ENCODE results near the gene RRAGB. TPM values are rescaled to one million over a fixed set of nuclear protein-coding genes. Genes with fewer than 3 reads are reported as not detected.
"Not testable (repeated sequence)": the region's sequence is repeated elsewhere in the genome, so short reads cannot be mapped to it uniquely, and the experiment has no call there.

Gene RRAGB
- total RNA-seq, 1 experiment from 2014 or later = 20.2 TPM

- in situ Hi-C loops (cut with HindIII; ENCODE audit: low pct_unique_long_range_greater_than_20kb, low sequenced_read_pairs) = no loop called here
- DNase-seq (ENCODE audit: low read depth) = no peak
Measured at GRCh38 chrX:55750256-55750655, 32.7 kb downstream of the RRAGB start.

GRCh38 chrX:55754861-55755294, 37.3 kb downstream of the RRAGB start:
- no peak for DNase-seq (ENCODE audit: low read depth)
- in situ Hi-C loops (cut with HindIII; ENCODE audit: low pct_unique_long_range_greater_than_20kb, low sequenced_read_pairs) = no loop called here

GRCh38 chrX:55758033-55758432, 40.5 kb downstream of the RRAGB start:
- DNase-seq (ENCODE audit: low read depth) = no peak
- in situ Hi-C loops (cut with HindIII; ENCODE audit: low pct_unique_long_range_greater_than_20kb, low sequenced_read_pairs) = no loop called here

- DNase-seq (ENCODE audit: low read depth) = no peak
- in situ Hi-C loops (cut with HindIII; ENCODE audit: low pct_unique_long_range_greater_than_20kb, low sequenced_read_pairs) = no loop called here
Measured at GRCh38 chrX:55759478-55759877, 41.9 kb downstream of the RRAGB start.

GRCh38 chrX:55767100-55767499, 49.6 kb downstream of the RRAGB start:
- in situ Hi-C loops (cut with HindIII; ENCODE audit: low pct_unique_long_range_greater_than_20kb, low sequenced_read_pairs) = no loop called here
- DNase-seq (ENCODE audit: low read depth) = no peak

GRCh38 chrX:55774419-55774818, 56.9 kb downstream of the RRAGB start:
- DNase-seq (ENCODE audit: low read depth); in situ Hi-C loops (cut with HindIII; ENCODE audit: low pct_unique_long_range_greater_than_20kb, low sequenced_read_pairs): not testable (repeated sequence)

GRCh38 chrX:55777596-55777995, 60.0 kb downstream of the RRAGB start:
- in situ Hi-C loops (cut with HindIII; ENCODE audit: low pct_unique_long_range_greater_than_20kb, low sequenced_read_pairs) = no loop called here
- DNase-seq (ENCODE audit: low read depth) = no peak

GRCh38 chrX:55778322-55778721, 60.8 kb downstream of the RRAGB start:
- in situ Hi-C loops (cut with HindIII; ENCODE audit: low pct_unique_long_range_greater_than_20kb, low sequenced_read_pairs) = no loop called here
- no peak for DNase-seq (ENCODE audit: low read depth)

GRCh38 chrX:55783723-55784122, 66.2 kb downstream of the RRAGB start:
- in situ Hi-C loops (cut with HindIII; ENCODE audit: low pct_unique_long_range_greater_than_20kb, low sequenced_read_pairs) = no loop called here
- peak; percentile 38 for DNase-seq (ENCODE audit: low read depth)

- no peak for DNase-seq (ENCODE audit: low read depth)
Measured at GRCh38 chrX:55787063-55787462, 69.5 kb downstream of the RRAGB start.

GRCh38 chrX:55787727-55788126, 70.2 kb downstream of the RRAGB start:
- in situ Hi-C loops (cut with HindIII; ENCODE audit: low pct_unique_long_range_greater_than_20kb, low sequenced_read_pairs) = no loop called here

More at GRCh38 chrX:55787063-55787462, 69.5 kb downstream of the RRAGB start:
- in situ Hi-C loops (cut with HindIII; ENCODE audit: low pct_unique_long_range_greater_than_20kb, low sequenced_read_pairs) = no loop called here

GRCh38 chrX:55794405-55794804, 76.9 kb downstream of the RRAGB start:
- no peak for DNase-seq (ENCODE audit: low read depth)
- in situ Hi-C loops (cut with HindIII; ENCODE audit: low pct_unique_long_range_greater_than_20kb, low sequenced_read_pairs) = no loop called here

More at GRCh38 chrX:55787727-55788126, 70.2 kb downstream of the RRAGB start:
- DNase-seq (ENCODE audit: low read depth) = no peak

GRCh38 chrX:55796496-55796895, 78.9 kb downstream of the RRAGB start:
- in situ Hi-C loops (cut with HindIII; ENCODE audit: low pct_unique_long_range_greater_than_20kb, low sequenced_read_pairs) = no loop called here
- no peak for DNase-seq (ENCODE audit: low read depth)

- in situ Hi-C loops (cut with HindIII; ENCODE audit: low pct_unique_long_range_greater_than_20kb, low sequenced_read_pairs) = no loop called here
- no peak for DNase-seq (ENCODE audit: low read depth)
Measured at GRCh38 chrX:55801811-55802210, 84.3 kb downstream of the RRAGB start.

Other genes starting within 250 kb of the RRAGB start
- gene USP51, start 227.9 kb upstream of the RRAGB start, total RNA-seq (2014; rRNA removed; shearing (Covaris generic); ENCODE audit: low replicate concordance) = 0.06 and 0.14 TPM in 2 replicates
- gene FOXR2, start 94.3 kb upstream of the RRAGB start, total RNA-seq (2014; rRNA removed; shearing (Covaris generic); ENCODE audit: low replicate concordance) = not detected in 2 replicates